HG02973 (cell line): ENCODE results near the gene TOMM34.

Experiments used
- ATAC-seq: cut with Tn5 transposase; IDR thresholded peaks from one replicate; pipeline ENCODE4 v1.9.1; 2021; ENCODE audit warnings: moderate library complexity; ENCODE audit not compliant: unreplicated experiment

Gene TOMM34

DNA sequence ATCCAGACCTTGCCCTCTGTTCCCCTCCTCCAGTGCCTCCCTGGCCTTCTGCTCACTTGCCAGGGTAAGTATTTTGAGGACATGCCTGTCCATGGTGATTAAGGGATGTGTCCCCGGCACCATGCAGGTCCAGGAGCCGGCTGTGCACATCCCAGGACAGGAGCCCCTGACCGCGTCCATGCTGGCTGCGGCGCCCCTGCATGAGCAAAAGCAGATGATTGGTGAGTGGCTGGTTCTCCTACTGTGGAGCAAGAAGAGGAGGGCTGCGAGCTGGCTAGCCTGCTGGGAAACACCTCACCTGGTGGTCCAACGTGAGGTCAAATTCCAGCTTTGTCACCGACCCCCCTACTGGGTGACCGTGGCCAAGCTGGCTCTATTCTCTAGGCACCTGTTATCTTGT lies 23.7 kb downstream of the TOMM34 start:
- no peak for ATAC-seq

- ATAC-seq: no peak
Measured at GRCh38 chr20:44932916-44933315, 27.3 kb downstream of the TOMM34 start.

GRCh38 chr20:44931911-44932310 lies 28.3 kb downstream of the TOMM34 start:
- no peak for ATAC-seq

DNA sequence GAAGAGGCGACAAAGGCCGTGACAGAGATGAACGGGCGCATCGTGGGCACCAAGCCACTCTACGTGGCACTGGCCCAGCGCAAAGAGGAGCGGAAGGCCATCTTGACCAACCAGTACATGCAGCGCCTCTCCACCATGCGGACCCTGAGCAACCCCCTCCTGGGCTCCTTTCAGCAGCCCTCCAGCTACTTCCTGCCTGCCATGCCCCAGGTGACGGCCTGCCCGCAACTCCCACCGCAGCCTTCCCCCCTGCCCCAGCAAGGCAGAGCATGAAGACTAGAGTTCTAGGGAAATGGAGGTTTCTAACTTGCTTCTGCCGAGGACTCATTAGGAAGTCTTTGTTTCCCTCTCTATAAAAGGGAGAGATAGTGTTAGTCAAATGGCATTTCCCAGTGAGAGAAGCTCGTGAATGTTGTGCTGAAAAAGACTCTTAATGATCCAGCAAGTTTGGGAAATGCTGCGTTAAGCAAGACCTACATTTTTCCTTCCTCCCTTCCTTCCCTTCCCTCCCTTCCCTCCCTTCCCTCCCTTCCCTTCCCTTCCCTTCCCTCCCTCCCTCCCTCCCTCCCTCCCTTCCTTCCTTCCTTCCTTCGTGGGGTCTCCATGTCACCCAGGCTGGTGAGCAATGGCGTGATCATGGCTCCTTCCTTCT lies 29.6 kb downstream of the TOMM34 start:
- ATAC-seq: no peak

GRCh38 chr20:44928595-44928994 lies 31.6 kb downstream of the TOMM34 start:
- ATAC-seq: no peak

DNA sequence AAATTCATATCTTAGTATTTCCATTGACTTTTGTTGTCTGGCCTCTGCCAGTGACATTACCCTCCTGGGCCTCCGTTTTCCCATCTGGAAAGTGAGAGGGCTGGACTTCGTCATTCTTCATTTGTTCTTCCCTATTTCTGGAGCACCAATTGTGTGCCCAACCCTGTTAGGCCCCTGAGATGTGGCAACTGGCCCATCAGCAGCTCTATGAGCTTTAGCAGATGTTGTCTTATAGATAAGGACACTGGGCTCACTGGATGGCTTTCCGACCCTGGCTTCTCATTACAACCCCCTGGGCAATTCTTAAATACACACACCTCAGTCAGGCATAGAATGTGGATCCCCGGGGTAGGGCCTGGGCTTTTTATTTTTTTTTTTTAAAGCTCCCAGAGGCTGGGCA lies 35.7 kb downstream of the TOMM34 start:
- ATAC-seq: no peak

DNA sequence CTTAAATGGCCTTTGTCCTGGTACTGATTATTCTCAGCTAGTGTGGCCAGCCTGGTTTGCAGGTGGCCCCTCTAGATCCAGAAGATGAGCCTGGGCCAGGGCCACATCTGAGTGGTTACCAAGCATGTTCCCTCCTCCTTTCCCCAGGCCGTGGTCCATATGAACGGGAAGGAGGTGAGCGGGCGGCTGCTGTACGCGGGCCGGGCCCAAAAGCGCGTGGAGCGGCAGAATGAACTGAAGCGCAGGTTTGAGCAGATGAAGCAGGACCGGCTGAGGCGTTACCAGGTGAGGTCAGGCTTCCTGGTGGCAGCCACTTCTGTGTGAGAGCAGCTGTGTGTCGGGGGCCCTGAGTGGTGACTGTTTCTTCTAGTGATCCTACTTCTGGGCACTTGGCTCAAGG lies 38.8 kb downstream of the TOMM34 start:
- ATAC-seq: no peak

DNA sequence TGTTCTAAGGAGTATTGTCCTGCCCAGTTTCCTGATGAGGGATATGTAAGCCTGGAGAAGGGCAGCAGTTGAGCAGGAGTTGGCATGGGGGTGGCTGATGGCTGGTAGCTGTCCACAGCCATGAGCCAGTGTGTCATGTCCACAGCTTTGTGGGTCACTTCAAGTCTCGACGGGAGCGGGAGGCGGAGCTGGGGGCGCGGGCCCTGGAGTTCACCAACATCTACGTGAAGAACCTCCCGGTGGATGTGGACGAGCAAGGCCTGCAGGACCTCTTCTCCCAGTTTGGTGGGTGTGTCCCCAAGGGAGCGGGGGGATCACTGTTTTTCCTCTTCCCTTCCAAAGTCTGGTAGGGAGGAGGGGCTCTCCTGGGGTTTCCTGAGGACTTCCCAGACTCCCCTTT lies 41.4 kb downstream of the TOMM34 start:
- no peak for ATAC-seq

- no peak for ATAC-seq
Measured at GRCh38 chr20:44918342-44918741, 41.9 kb downstream of the TOMM34 start.

DNA sequence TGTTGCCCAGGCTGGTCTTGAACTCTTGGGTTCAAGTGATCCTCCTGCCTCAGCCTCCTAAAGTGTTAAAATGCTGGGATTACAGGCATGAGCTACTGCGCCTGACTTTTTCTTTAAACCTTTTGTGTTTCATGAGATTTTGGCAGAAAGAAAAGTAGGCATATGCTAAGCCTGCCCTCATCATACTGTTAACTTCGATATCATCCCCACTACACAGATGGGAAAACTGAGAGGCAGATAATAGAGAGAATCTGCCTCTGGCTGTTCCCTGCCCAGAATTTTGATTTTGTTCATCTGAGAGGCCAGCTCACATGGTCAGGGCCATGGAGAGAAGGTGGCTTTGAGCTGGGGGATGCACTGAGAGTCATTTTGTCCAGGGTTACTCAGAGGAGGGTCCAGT lies 42.8 kb downstream of the TOMM34 start:
- no peak for ATAC-seq

DNA sequence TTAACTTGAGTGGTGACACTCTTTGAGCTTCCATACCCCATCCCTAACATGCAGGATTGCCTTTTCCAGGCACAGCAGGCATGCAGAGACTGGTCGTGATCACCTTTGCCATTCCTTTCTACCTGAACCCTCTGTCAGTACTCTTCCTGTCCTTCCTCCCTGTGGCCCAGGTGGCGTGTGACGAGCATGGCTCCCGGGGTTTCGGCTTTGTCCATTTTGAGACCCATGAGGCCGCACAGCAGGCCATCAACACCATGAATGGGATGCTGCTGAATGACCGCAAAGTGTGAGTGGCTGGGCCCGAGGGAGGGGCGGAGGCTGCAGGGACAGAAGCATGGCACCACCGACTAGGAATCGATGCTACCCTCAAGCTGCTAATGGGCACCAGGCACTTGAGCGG lies 43.6 kb downstream of the TOMM34 start:
- ATAC-seq: no peak

GRCh38 chr20:44914924-44915323 lies 45.3 kb downstream of the TOMM34 start:
- no peak for ATAC-seq

GRCh38 chr20:44912189-44912588 lies 48.0 kb downstream of the TOMM34 start:
- ATAC-seq: no peak

- no peak for ATAC-seq
Measured at GRCh38 chr20:44911264-44911921, 48.8 kb downstream of the TOMM34 start.

- ATAC-seq: no peak
Measured at GRCh38 chr20:44910690-44911262, 49.4 kb downstream of the TOMM34 start.

GRCh38 chr20:44909872-44910689 lies 50.1 kb downstream of the TOMM34 start, which contains the start of gene PABPC1L:
Gene PABPC1L (plus strand): TSS chr20:44910060. CDS start chr20:44910144, 84 bp downstream.
- peak; percentile 65 for ATAC-seq

DNA sequence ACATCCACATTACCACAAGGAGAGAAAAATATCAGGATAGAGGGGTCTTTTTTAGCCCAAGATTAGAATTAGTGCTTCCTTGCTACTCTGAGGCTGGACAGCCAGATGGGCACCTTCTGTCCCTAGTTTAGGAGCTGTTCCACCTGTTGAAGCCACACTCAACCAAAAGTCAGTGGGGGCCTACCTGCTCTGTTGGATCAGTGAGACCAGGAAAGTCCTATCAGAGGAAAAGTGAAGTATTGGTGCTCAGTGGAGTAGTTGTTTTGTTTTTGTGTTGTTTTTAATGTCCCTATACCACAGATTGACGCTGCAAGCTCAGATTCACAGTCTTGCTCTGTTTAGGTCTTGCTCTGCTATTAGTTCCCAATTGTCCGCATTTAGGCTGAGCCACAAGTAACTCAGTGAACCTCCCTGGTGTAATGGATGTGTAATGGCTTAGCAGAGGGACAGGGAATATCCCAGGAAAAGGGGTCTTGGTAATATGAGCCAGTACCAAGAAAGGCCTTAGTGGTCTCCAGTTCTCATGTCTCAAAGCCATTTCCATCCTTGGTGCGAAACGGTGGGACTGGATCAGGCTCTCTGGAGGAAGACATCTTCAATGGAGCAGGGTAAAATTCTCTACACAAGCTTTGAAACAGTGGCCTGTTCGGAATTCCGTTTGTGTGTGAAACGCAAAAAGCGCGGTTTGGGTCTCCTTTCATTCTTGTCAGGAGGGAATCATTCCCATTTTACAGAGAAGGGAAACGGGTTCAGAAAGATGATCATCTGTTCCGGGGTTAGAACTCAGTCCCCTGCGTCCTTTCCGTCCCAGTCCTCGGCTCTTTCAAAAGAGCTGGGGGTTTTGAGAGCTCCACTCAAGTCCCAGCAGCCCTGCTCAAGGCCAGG lies 51.0 kb downstream of the TOMM34 start:
- ATAC-seq: no peak

GRCh38 chr20:44904377-44904776 lies 55.8 kb downstream of the TOMM34 start:
- ATAC-seq: no peak

DNA sequence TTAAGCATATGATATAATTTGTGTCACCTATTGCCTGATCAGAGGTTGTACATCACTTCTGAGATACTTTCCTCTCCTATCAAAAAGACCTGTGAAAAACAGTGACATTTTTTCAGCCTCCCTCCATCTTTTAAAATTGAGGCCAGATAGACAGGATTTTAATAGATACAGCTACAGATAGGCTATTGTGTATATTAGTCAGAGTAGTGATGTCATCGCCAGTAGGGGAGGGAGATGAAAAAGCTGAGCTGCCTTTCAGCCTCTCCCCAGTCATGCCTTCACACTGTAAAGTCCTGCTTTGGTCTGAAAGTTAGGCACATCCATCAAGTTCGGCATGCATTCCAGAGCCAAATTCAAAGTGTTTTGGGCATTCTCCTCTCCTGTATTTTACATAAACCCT lies 58.2 kb downstream of the TOMM34 start:
- ATAC-seq: no peak

DNA sequence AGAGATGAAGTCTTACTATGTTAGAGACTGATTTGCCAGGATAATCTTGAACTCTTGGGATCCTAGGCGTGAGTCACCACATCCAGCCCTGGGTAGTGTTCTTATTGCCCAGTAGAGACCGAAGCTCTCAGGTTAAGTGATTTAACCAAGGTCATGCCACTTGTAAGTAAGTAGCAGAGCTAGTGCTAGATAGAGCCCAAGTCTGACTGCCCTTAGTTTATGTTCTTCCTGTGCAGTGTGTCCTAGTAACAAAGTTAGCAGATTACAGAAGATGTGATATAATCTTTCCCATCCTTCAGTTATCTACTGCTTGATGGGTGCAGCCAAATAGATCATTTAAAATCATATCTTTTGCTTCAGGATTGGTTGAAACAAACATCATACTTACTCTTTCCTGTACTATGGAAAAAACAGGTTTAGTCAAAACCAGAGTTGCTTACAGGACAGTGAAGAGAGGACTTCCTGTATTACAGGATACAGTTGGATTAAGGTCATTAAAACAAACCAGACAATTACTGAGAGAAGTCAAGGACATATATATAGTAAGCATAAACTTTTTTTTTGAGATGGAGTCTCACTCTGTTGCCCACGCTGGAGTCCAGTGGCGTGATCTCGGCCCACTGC lies 59.9 kb downstream of the TOMM34 start:
- ATAC-seq: no peak
